ENCODE results near the gene CCDC149. TPM values are rescaled to one million over a fixed set of nuclear protein-coding genes. Genes with fewer than 3 reads are reported as not detected.

Gene CCDC149
- total and polyA plus RNA-seq, 12 donors = 6.1 to 17.7 (median 9.3) TPM

GRCh38 chr4:24794051-24794450 lies 118.8 kb downstream of the CCDC149 start:
- Histone ChIP-seq H3K36me3 (no peaks in the 10 kb centered on the region), H3K4me1 (peaks cover 0 to 36% (median 15%) of the 10 kb centered on the region in 9 donors), H3K4me3 (peak overlapping the region in 5 of 10 donors; percentile 1 to 54 (median 48)), H3K27me3 (peaks cover 0 to 9% (median 0%) of the 10 kb centered on the region in 7 donors), H3K27ac (peak overlapping the region in 9 of 10 donors; percentile 75 to 90 (median 87)), H3K9me3 (no peaks in the 10 kb centered on the region)
- intact Hi-C loops (cut with DNase I) = loop anchor here in 5 of 10 donors (2.0 to 10.0 kb wide), 3 partner anchors 119 to 309 kb away; partner anchors contain the start of genes DHX15 (in 3 of the 5) and CCDC149 (in 1 of the 5)
- WGBS, 2 donors = 53 to 60% methylated on average over 4 of the region's 4 CpGs
- DNase-seq (no peak), ATAC-seq (no peak)
- TF ChIP-seq, protein P1, sequence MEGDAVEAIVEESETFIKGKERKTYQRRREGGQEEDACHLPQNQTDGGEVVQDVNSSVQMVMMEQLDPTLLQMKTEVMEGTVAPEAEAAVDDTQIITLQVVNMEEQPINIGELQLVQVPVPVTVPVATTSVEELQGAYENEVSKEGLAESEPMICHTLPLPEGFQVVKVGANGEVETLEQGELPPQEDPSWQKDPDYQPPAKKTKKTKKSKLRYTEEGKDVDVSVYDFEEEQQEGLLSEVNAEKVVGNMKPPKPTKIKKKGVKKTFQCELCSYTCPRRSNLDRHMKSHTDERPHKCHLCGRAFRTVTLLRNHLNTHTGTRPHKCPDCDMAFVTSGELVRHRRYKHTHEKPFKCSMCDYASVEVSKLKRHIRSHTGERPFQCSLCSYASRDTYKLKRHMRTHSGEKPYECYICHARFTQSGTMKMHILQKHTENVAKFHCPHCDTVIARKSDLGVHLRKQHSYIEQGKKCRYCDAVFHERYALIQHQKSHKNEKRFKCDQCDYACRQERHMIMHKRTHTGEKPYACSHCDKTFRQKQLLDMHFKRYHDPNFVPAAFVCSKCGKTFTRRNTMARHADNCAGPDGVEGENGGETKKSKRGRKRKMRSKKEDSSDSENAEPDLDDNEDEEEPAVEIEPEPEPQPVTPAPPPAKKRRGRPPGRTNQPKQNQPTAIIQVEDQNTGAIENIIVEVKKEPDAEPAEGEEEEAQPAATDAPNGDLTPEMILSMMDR (IDR thresholded peaks at IDR 0.05) = no peak

- H3K4me3 ChIP-seq = peak overlapping the region in 1 of 10 donors; percentile 13
These were observed 119.4 kb downstream of the CCDC149 start for GRCh38 chr4:24793219-24794005.

GRCh38 chr4:24792552-24792951 lies 120.3 kb downstream of the CCDC149 start:
- no peak overlapping the region for H3K27ac ChIP-seq
- H3K27me3 ChIP-seq = no peaks in the 10 kb centered on the region
- TF ChIP-seq, protein P1 (IDR thresholded peaks at IDR 0.05) = no peak
- DNase-seq = no peak
- intact Hi-C loops (cut with DNase I) = loop anchor here in 5 of 10 donors (10.0 kb wide), 2 partner anchors 208 to 308 kb away; partner anchors contain the start of gene DHX15 (in 3 of the 5)
- peaks cover 0 to 1% (median 0%) of the 10 kb centered on the region in 11 donors for H3K9me3 ChIP-seq
- peaks cover 0 to 34% (median 15%) of the 10 kb centered on the region in 9 donors for H3K4me1 ChIP-seq
- no peak for ATAC-seq
- 75 to 83% methylated on average over 4 of the region's 4 CpGs for WGBS, 2 donors
- no peaks in the 10 kb centered on the region for H3K36me3 ChIP-seq
- H3K4me3 ChIP-seq = no peak overlapping the region

More at GRCh38 chr4:24793219-24794005, 119.4 kb downstream of the CCDC149 start:
- Histone ChIP-seq H3K27me3 (peaks cover 0 to 4% (median 0%) of the 10 kb centered on the region in 7 donors), H3K36me3 (no peaks in the 10 kb centered on the region), H3K27ac (peak overlapping the region in 8 of 10 donors; percentile 77 to 90 (median 88)), H3K4me1 (peaks cover 0 to 36% (median 15%) of the 10 kb centered on the region in 9 donors), H3K9me3 (no peaks in the 10 kb centered on the region)
- intact Hi-C loops (cut with DNase I) = loop anchor here in 5 of 10 donors (2.0 to 10.0 kb wide), 3 partner anchors 119 to 309 kb away; partner anchors contain the start of genes DHX15 (in 3 of the 5) and CCDC149 (in 1 of the 5)
- DNase-seq (no peak), ATAC-seq (no peak)
- TF ChIP-seq, protein P1 (IDR thresholded peaks at IDR 0.05) = peak in 4 of 9 donors; percentile 23 to 39 (median 28)
- 76 to 79% methylated on average over 8 of the region's 8 CpGs for WGBS, 2 donors

- H3K9me3 ChIP-seq = peaks cover 0 to 15% (median 0%) of the 10 kb centered on the region in 11 donors
- intact Hi-C loops (cut with DNase I) = loop anchor here in 5 of 10 donors (10.0 kb wide), 2 partner anchors 206 to 306 kb away; partner anchors contain the start of gene DHX15 (in 3 of the 5)
- no peak overlapping the region for H3K4me3 ChIP-seq
- TF ChIP-seq, protein P1 (IDR thresholded peaks at IDR 0.05) = no peak
- no peak for ATAC-seq
- H3K27me3 ChIP-seq = no peaks in the 10 kb centered on the region
- no peaks in the 10 kb centered on the region for H3K36me3 ChIP-seq
- H3K27ac ChIP-seq = no peak overlapping the region
- H3K4me1 ChIP-seq = peaks cover 0 to 24% (median 13%) of the 10 kb centered on the region in 9 donors
- DNase-seq = no peak
These were observed 121.8 kb downstream of the CCDC149 start for GRCh38 chr4:24791043-24791442.

All from heart right ventricle (tissue), 16 donors.